ENCODE results near the gene ORAI3.

The ORAI3 gene

DNA sequence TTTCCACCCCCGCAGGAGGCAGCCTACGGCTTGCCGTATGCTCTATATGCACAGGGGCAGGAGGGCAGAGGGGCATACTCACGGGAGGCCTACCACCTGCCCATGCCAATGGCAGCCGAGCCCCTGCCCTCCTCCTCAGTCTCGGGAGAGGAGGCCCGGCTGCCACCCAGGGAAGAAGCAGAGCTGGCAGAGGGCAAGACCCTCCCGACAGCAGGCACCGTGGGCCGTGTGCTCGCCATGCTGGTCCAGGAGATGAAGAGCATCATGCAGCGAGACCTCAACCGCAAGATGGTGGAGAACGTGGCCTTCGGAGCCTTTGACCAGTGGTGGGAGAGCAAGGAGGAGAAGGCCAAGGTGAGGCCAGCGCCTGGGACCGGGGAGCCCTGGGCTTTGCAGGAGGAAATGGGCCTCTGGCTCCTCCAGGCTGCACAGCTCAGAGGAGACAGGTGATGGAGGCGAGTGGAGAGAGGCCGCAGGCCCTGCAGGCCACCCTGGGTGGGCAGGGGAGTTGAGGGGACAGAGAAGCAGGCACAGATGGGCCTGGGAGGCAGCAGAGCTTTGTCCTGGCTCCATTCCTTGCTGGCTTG lies 17.3 kb downstream of the ORAI3 start:
- no peak for DNase-seq (ENCODE audit: low read depth in 1 of 2, low spot score in 1 of 2)

- DNase-seq (ENCODE audit: low read depth in 1 of 2, low spot score in 1 of 2): no peak
Measured at GRCh38 chr16:30967795-30968194, 18.9 kb downstream of the ORAI3 start.

DNA sequence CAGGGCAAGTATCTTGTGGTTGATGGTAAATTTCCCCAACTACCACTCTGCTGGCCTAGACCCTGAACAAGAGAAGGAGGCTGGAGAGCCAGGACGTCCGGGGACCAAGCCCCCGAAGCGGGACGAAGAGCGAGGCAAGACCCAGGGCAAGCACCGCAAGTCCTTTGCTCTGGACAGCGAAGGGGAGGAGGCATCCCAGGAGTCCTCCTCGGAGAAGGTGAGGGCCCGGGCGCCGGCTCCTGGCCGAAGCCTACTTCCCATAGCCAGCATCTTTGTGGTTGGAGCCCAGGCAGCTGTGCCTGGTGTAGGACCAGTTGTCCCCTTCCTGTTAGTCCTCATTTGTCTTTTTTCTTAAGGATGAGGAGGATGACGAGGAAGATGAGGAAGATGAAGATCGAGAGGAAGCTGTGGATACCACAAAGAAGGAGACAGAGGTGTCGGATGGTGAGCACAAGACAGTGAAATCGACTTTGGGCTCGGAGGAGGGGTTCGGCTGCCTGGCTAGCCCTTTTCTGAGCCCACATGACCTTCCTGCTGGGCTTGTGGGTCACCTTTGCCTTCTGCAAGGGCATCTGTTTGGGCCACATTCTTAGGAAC lies 20.5 kb downstream of the ORAI3 start:
- DNase-seq (ENCODE audit: low read depth in 1 of 2, low spot score in 1 of 2): no peak

DNA sequence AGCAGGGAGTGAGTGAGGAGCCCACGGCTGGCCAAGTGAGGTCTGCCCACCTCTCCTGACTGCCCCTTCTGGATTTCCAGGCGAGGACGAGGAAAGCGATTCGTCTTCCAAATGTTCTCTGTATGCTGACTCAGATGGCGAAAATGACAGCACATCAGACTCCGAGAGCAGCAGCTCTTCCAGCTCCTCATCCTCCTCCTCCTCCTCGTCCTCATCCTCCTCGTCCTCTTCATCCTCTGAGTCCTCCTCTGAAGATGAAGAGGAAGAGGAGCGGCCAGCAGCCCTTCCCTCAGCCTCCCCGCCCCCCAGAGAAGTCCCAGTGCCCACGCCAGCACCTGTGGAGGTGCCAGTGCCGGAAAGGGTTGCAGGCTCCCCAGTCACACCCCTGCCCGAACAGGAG lies 22.4 kb downstream of the ORAI3 start:
- DNase-seq (ENCODE audit: low read depth in 1 of 2, low spot score in 1 of 2): no peak

- DNase-seq (ENCODE audit: low read depth in 1 of 2, low spot score in 1 of 2): no peak
Measured at GRCh38 chr16:30972872-30973271, 24.0 kb downstream of the ORAI3 start.

DNA sequence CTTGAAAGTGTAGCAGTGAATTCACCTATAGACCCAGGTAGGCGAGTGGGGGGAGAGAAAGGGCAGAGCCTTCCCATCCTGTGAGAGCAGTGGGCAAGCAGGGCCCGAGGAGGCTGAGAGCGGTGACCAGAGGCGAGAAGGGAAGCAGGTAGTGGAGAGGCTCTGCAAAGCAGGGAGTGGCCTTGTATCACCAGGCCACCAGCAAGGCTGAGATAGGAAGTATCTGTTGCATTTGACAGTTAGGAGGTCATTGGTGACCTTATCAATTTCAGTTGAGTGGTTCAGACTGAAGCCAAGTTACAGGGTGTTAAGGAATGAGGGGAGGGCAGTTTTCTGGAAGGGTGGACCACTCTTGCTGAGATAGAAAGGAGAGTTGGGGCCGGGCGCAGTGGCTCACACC lies 25.5 kb downstream of the ORAI3 start:
- no peak for DNase-seq (ENCODE audit: low read depth in 1 of 2, low spot score in 1 of 2)

GRCh38 chr16:30976486-30976885 lies 27.6 kb downstream of the ORAI3 start:
- DNase-seq (ENCODE audit: low read depth in 1 of 2, low spot score in 1 of 2): no peak

GRCh38 chr16:30977502-30977901 lies 28.6 kb downstream of the ORAI3 start:
- no peak for DNase-seq (ENCODE audit: low read depth in 1 of 2, low spot score in 1 of 2)

- no peak for DNase-seq (ENCODE audit: low read depth in 1 of 2, low spot score in 1 of 2)
Measured at GRCh38 chr16:30979170-30980022, 30.5 kb downstream of the ORAI3 start.

GRCh38 chr16:30980023-30980371 lies 31.1 kb downstream of the ORAI3 start:
- DNase-seq (ENCODE audit: low read depth in 1 of 2, low spot score in 1 of 2): no peak

GRCh38 chr16:30980434-30980833 lies 31.6 kb downstream of the ORAI3 start:
- no peak for DNase-seq (ENCODE audit: low read depth in 1 of 2, low spot score in 1 of 2)

- no peak for DNase-seq (ENCODE audit: low read depth in 1 of 2, low spot score in 1 of 2)
Measured at GRCh38 chr16:30980959-30981358, 32.1 kb downstream of the ORAI3 start.

- no peak for DNase-seq (ENCODE audit: low read depth in 1 of 2, low spot score in 1 of 2)
Measured at GRCh38 chr16:30982548-30983288, 33.9 kb downstream of the ORAI3 start.

DNA sequence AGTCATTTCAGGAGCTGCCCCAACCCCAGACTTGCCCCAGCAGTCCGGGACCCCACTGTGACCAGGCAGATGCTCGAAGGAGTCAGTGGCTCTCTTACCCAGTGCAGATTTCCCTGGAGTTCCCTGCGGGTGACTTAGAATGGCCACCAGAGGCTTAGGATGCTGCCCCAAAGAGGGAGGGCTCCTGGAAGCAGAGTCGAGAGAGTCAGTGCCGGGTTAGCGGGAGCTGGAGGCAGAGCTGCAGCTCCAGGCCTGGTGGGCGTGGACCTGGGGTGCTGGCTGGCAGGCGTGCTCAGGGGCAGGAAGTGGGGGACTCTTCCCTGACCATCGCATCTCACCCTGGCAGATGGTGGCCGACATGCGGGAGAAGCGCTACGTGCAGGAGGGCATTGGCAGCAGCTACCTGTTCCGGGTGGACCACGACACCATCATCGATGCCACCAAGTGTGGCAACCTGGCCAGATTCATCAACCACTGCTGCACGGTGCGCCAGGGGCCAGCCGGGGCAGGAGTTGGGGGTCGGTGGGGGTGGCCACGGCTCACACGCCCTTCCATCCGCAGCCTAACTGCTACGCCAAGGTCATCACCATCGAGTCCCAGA lies 34.5 kb downstream of the ORAI3 start:
- DNase-seq (ENCODE audit: low read depth in 1 of 2, low spot score in 1 of 2): no peak

DNA sequence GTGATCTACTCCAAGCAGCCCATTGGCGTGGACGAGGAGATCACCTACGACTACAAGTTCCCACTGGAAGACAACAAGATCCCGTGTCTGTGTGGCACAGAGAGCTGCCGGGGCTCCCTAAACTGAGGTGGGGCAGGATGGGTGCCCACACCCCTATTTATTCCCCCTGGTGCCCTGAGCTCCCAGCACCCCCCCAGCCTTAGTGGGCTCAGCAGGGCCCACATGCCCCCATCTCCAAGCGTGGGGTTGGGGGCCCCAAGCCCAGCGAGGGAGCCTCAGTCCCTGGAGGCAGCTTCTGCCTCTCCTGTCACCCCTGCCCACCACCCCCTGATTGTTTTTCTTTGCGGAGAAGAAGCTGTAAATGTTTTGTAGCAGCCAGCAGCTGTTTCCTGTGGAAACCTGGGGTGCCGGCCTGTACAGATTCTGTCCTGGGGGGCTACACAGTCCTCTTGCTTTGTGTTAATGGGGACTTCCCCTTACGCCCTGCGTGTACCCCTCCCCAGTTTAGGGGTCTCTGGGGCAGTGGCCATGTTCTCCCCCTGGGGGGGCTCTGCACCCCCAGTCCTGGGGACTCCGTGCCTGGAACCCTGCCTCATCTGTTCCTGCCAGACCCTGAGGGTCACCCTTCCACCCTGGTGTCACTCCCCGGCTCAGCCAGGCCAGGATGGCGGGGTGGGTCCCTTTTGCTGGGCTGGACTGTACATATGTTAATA lies 35.2 kb downstream of the ORAI3 start:
- DNase-seq (ENCODE audit: low read depth in 1 of 2, low spot score in 1 of 2): no peak

DNA sequence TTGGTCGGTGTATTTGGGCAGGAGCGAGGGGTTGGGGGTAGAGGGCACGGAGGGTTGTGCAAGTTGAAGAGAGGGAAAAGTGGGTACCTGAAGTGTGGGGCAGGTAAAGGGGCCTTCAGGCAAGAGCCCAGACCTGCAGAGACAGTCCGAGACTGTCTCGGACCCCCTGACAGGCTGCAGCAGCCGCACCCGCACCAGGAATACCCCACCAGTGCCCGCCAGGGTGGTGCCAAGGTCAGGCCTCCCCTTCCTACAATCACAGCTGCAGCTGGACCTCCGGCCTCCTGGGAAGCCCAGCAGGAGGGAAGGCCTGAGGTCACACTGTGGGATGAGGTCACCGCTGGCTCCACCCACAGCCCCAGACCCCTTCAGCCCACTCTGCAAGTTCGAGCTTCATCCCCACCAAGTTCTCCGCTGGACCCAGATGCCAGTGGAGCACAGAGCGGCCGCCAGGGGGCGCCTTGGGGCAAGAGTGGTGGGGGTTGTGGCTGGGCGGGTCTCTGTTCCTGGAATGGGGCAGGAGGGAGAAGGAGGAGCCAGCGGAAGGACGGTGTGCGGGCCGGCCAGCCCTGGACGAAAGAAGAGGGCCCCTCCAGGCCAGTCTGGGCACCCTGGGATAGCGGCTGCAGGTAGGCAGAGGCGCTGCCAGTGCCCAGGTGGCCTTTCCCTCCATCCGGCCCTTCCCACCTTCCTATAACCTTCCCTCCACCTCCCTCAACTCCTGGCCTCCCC lies 36.0 kb downstream of the ORAI3 start, which contains the start of gene HSD3B7:
TSS of gene HSD3B7 (plus strand) at position 539 of the 732 bp plus-strand sequence. CDS start 452 bp downstream, outside the sequence.
- peak; percentile 66 to 76 for DNase-seq (ENCODE audit: low read depth in 1 of 2, low spot score in 1 of 2)

GRCh38 chr16:30985401-30986128 lies 36.7 kb downstream of the ORAI3 start:
- DNase-seq (ENCODE audit: low read depth in 1 of 2, low spot score in 1 of 2): no peak

GRCh38 chr16:30986129-30986991 lies 37.5 kb downstream of the ORAI3 start:
- no peak for DNase-seq (ENCODE audit: low read depth in 1 of 2, low spot score in 1 of 2)

Data from activated CD4-positive, alpha-beta T cell treated with anti-CD3 and anti-CD28 coated beads, Interleukin-2, amount 50 U/mL, for 24 hours (primary cell).